ENCODE data around the gene AGXT. TPM values are rescaled to one million over a fixed set of nuclear protein-coding genes. Genes with fewer than 3 reads are reported as not detected.

The AGXT gene
- total RNA-seq, 1 donor, result not detected

GRCh38 chr2:240894006-240894405 is 25.4 kb downstream of the AGXT start:
- Histone ChIP-seq H3K27me3 (ENCODE audit: insufficient read depth, low read length) (no peaks in the 10 kb centered on the region), H4K20me1 (ENCODE audit: insufficient read depth, low read length) (no peaks in the 10 kb centered on the region), H3K4me1 (ENCODE audit: insufficient read depth, low read length) (no peaks in the 10 kb centered on the region), H3K79me2 (ENCODE audit: insufficient read depth, low read length) (no peaks in the 10 kb centered on the region), H3K4me2 (ENCODE audit: insufficient read depth, low read length) (no peak overlapping the region), H3K27ac (ENCODE audit: low read depth, low read length) (no peak overlapping the region), H3K9me3 (ENCODE audit: low read depth, low read length) (no peaks in the 10 kb centered on the region), H3K36me3 (ENCODE audit: insufficient read depth, low read length) (no peaks in the 10 kb centered on the region), H3K4me3 (ENCODE audit: insufficient read depth, low read length) (no peak overlapping the region), H2AFZ (ENCODE audit: low read length) (no peak overlapping the region)
- TF ChIP-seq, protein P1, sequence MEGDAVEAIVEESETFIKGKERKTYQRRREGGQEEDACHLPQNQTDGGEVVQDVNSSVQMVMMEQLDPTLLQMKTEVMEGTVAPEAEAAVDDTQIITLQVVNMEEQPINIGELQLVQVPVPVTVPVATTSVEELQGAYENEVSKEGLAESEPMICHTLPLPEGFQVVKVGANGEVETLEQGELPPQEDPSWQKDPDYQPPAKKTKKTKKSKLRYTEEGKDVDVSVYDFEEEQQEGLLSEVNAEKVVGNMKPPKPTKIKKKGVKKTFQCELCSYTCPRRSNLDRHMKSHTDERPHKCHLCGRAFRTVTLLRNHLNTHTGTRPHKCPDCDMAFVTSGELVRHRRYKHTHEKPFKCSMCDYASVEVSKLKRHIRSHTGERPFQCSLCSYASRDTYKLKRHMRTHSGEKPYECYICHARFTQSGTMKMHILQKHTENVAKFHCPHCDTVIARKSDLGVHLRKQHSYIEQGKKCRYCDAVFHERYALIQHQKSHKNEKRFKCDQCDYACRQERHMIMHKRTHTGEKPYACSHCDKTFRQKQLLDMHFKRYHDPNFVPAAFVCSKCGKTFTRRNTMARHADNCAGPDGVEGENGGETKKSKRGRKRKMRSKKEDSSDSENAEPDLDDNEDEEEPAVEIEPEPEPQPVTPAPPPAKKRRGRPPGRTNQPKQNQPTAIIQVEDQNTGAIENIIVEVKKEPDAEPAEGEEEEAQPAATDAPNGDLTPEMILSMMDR (IDR thresholded peaks at IDR 0.05; ENCODE audit: extremely low read depth, low read depth, low read length), result no peak
- no peak for DNase-seq (ENCODE audit: insufficient read length, low spot score, missing footprints)

GRCh38 chr2:240894836-240895558 is 26.4 kb downstream of the AGXT start:
- no peak overlapping the region for H3K4me2 ChIP-seq (ENCODE audit: insufficient read depth, low read length)
- no peak overlapping the region for H3K4me3 ChIP-seq (ENCODE audit: insufficient read depth, low read length)
- H3K27me3 ChIP-seq (ENCODE audit: insufficient read depth, low read length), result no peaks in the 10 kb centered on the region
- H3K79me2 ChIP-seq (ENCODE audit: insufficient read depth, low read length), result no peaks in the 10 kb centered on the region
- no peaks in the 10 kb centered on the region for H3K36me3 ChIP-seq (ENCODE audit: insufficient read depth, low read length)
- TF ChIP-seq, protein P1 (IDR thresholded peaks at IDR 0.05; ENCODE audit: extremely low read depth, low read depth, low read length), result no peak
- no peak overlapping the region for H3K27ac ChIP-seq (ENCODE audit: low read depth, low read length)
- no peak overlapping the region for H2AFZ ChIP-seq (ENCODE audit: low read length)
- H3K9me3 ChIP-seq (ENCODE audit: low read depth, low read length), result no peaks in the 10 kb centered on the region
- H4K20me1 ChIP-seq (ENCODE audit: insufficient read depth, low read length), result no peaks in the 10 kb centered on the region
- H3K4me1 ChIP-seq (ENCODE audit: insufficient read depth, low read length), result no peaks in the 10 kb centered on the region
- no peak for DNase-seq (ENCODE audit: insufficient read length, low spot score, missing footprints)

GRCh38 chr2:240895656-240896388 is 27.2 kb downstream of the AGXT start, which contains the start of gene MAB21L4:
Gene MAB21L4, minus strand, starts transcription at chr2:240896156. Its CDS starts 159 bp downstream, at chr2:240895997.
- no peaks in the 10 kb centered on the region for H3K4me1 ChIP-seq (ENCODE audit: insufficient read depth, low read length)
- H3K27me3 ChIP-seq (ENCODE audit: insufficient read depth, low read length), result no peaks in the 10 kb centered on the region
- H3K4me2 ChIP-seq (ENCODE audit: insufficient read depth, low read length), result no peak within 1 kb of the TSS
- TF ChIP-seq, protein P1 (IDR thresholded peaks at IDR 0.05; ENCODE audit: extremely low read depth, low read depth, low read length), result no peak
- no peaks in the 10 kb centered on the region for H3K9me3 ChIP-seq (ENCODE audit: low read depth, low read length)
- no peaks in the 10 kb centered on the region for H4K20me1 ChIP-seq (ENCODE audit: insufficient read depth, low read length)
- no peak within 1 kb of the TSS for H3K27ac ChIP-seq (ENCODE audit: low read depth, low read length)
- no peaks in the 10 kb centered on the region for H3K79me2 ChIP-seq (ENCODE audit: insufficient read depth, low read length)
- H3K4me3 ChIP-seq (ENCODE audit: insufficient read depth, low read length), result no peak within 1 kb of the TSS
- H3K36me3 ChIP-seq (ENCODE audit: insufficient read depth, low read length), result no peaks in the 10 kb centered on the region
- no peak for DNase-seq (ENCODE audit: insufficient read length, low spot score, missing footprints)
- no peak within 1 kb of the TSS for H2AFZ ChIP-seq (ENCODE audit: low read length)

- Histone ChIP-seq H3K79me2 (ENCODE audit: insufficient read depth, low read length) (no peaks in the 10 kb centered on the region), H3K27me3 (ENCODE audit: insufficient read depth, low read length) (no peaks in the 10 kb centered on the region), H3K4me1 (ENCODE audit: insufficient read depth, low read length) (no peaks in the 10 kb centered on the region), H3K4me3 (ENCODE audit: insufficient read depth, low read length) (no peak overlapping the region), H3K9me3 (ENCODE audit: low read depth, low read length) (no peaks in the 10 kb centered on the region), H2AFZ (ENCODE audit: low read length) (no peak overlapping the region), H3K27ac (ENCODE audit: low read depth, low read length) (no peak overlapping the region), H4K20me1 (ENCODE audit: insufficient read depth, low read length) (no peaks in the 10 kb centered on the region), H3K4me2 (ENCODE audit: insufficient read depth, low read length) (no peak overlapping the region), H3K36me3 (ENCODE audit: insufficient read depth, low read length) (no peaks in the 10 kb centered on the region)
- DNase-seq (ENCODE audit: insufficient read length, low spot score, missing footprints), result no peak
- TF ChIP-seq, protein P1 (IDR thresholded peaks at IDR 0.05; ENCODE audit: extremely low read depth, low read depth, low read length), result no peak
Observed at GRCh38 chr2:240896394-240896793, 27.8 kb downstream of the AGXT start.

Measured in osteoblast (primary cell).